ENCODE results near the gene CD80. TPM values are rescaled to one million over a fixed set of nuclear protein-coding genes. Genes with fewer than 3 reads are reported as not detected.

Gene CD80
- total and polyA plus RNA-seq, 4 donors: 0.89 to 8.6 (median 4.2) TPM

- Histone ChIP-seq H3K9me3 (ENCODE audit: control insufficient read depth in 4 of 4, insufficient read depth in 3 of 4, low read length in 3 of 4) (peaks cover 0 to 4% (median 0%) of the 10 kb centered on the region in 4 donors), H3K4me1 (ENCODE audit: control insufficient read depth in 5 of 5, insufficient read depth in 5 of 5, low read length in 5 of 5) (peaks cover 0 to 14% (median 2%) of the 10 kb centered on the region in 5 donors), H3K27me3 (ENCODE audit: control insufficient read depth in 3 of 3, insufficient read depth in 3 of 3, low read length in 2 of 3) (no peaks in the 10 kb centered on the region), H3K9ac (ENCODE audit: insufficient read depth in 1 of 2, low read length in 2 of 2) (no peak overlapping the region), H3K36me3 (ENCODE audit: control insufficient read depth in 4 of 4, insufficient read depth in 4 of 4, low read length in 4 of 4) (peaks cover 0 to 7% (median under 1%) of the 10 kb centered on the region in 4 donors), H3K4me3 (no peak overlapping the region), H3K27ac (ENCODE audit: low read depth in 1 of 2, low read length in 1 of 2) (no peak overlapping the region)
- DNase-seq (no peak), ATAC-seq (ENCODE audit: insufficient read depth, low FRiP score) (no peak)
- no peak for TF ChIP-seq CTCF (IDR thresholded peaks at IDR 0.05; ENCODE audit: control extremely low read depth, extremely low read depth)
- 68 to 86% methylated on average over 1 of the region's 1 CpG for whole genome bisulfite sequencing, 2 donors
These were observed 33.4 kb upstream of the CD80 start for GRCh38 chr3:119592861-119593260.

- ATAC-seq (ENCODE audit: insufficient read depth, low FRiP score): no peak
These were observed 31.3 kb upstream of the CD80 start for GRCh38 chr3:119590706-119591105.

GRCh38 chr3:119589102-119589773 lies 29.8 kb upstream of the CD80 start:
- DNase-seq (no peak), ATAC-seq (ENCODE audit: insufficient read depth, low FRiP score) (peak; percentile 43)
- WGBS, 2 donors: 31 to 53% methylated on average over 6 of the region's 6 CpGs
- Histone ChIP-seq H3K4me3 (no peak overlapping the region), H3K4me1 (ENCODE audit: control insufficient read depth in 5 of 5, insufficient read depth in 5 of 5, low read length in 5 of 5) (peaks cover 0 to 3% (median 0%) of the 10 kb centered on the region in 5 donors), H3K36me3 (ENCODE audit: control insufficient read depth in 4 of 4, insufficient read depth in 4 of 4, low read length in 4 of 4) (peaks cover 0 to 7% (median 5%) of the 10 kb centered on the region in 4 donors), H3K27ac (ENCODE audit: low read depth in 1 of 2, low read length in 1 of 2) (no peak overlapping the region), H3K27me3 (ENCODE audit: control insufficient read depth in 3 of 3, insufficient read depth in 3 of 3, low read length in 2 of 3) (no peaks in the 10 kb centered on the region), H3K9ac (ENCODE audit: insufficient read depth in 1 of 2, low read length in 2 of 2) (no peak overlapping the region), H3K9me3 (ENCODE audit: control insufficient read depth in 4 of 4, insufficient read depth in 3 of 4, low read length in 3 of 4) (peaks cover 0 to 4% (median 0%) of the 10 kb centered on the region in 4 donors)
- TF ChIP-seq CTCF (IDR thresholded peaks at IDR 0.05; ENCODE audit: control extremely low read depth, extremely low read depth): no peak

More at GRCh38 chr3:119590706-119591105, 31.3 kb upstream of the CD80 start:
- H3K27ac ChIP-seq (ENCODE audit: low read depth in 1 of 2, low read length in 1 of 2): no peak overlapping the region
- H3K27me3 ChIP-seq (ENCODE audit: control insufficient read depth in 3 of 3, insufficient read depth in 3 of 3, low read length in 2 of 3): no peaks in the 10 kb centered on the region
- no peak overlapping the region for H3K4me3 ChIP-seq
- no peak for DNase-seq
- no peak for TF ChIP-seq CTCF (IDR thresholded peaks at IDR 0.05; ENCODE audit: control extremely low read depth, extremely low read depth)
- H3K36me3 ChIP-seq (ENCODE audit: control insufficient read depth in 4 of 4, insufficient read depth in 4 of 4, low read length in 4 of 4): peaks cover 0 to 7% (median 5%) of the 10 kb centered on the region in 4 donors
- H3K4me1 ChIP-seq (ENCODE audit: control insufficient read depth in 5 of 5, insufficient read depth in 5 of 5, low read length in 5 of 5): peaks cover 0 to 5% (median 0%) of the 10 kb centered on the region in 5 donors
- no peak overlapping the region for H3K9ac ChIP-seq (ENCODE audit: insufficient read depth in 1 of 2, low read length in 2 of 2)
- WGBS, 2 donors: 97 to 98% methylated on average over 1 of the region's 1 CpG
- H3K9me3 ChIP-seq (ENCODE audit: control insufficient read depth in 4 of 4, insufficient read depth in 3 of 4, low read length in 3 of 4): peaks cover 0 to 4% (median 0%) of the 10 kb centered on the region in 4 donors
